ENCODE data around the gene SHH.

The SHH gene

GRCh38 chr7:155852426-155853301, 40.4 kb upstream of the SHH start:
- no peak for TF ChIP-seq CTCF (conservative IDR thresholded peaks at IDR 0.05)
- H3K27ac ChIP-seq, result no peak overlapping the region

- H3K27ac ChIP-seq, result no peak overlapping the region
- TF ChIP-seq CTCF (conservative IDR thresholded peaks at IDR 0.05), result no peak
These were observed 39.6 kb upstream of the SHH start for GRCh38 chr7:155851892-155852291.

- TF ChIP-seq CTCF (conservative IDR thresholded peaks at IDR 0.05), result no peak
- H3K27ac ChIP-seq, result no peak overlapping the region
These were observed 38.8 kb upstream of the SHH start for GRCh38 chr7:155850766-155851678.

- no peak overlapping the region for H3K27ac ChIP-seq
- TF ChIP-seq CTCF (conservative IDR thresholded peaks at IDR 0.05), result no peak
These were observed 37.8 kb upstream of the SHH start for GRCh38 chr7:155850001-155850436.

GRCh38 chr7:155848691-155849669, 36.7 kb upstream of the SHH start:
- TF ChIP-seq CTCF (conservative IDR thresholded peaks at IDR 0.05), result no peak
- no peak overlapping the region for H3K27ac ChIP-seq

- H3K27ac ChIP-seq, result no peak overlapping the region
- no peak for TF ChIP-seq CTCF (conservative IDR thresholded peaks at IDR 0.05)
These were observed 35.7 kb upstream of the SHH start for GRCh38 chr7:155847821-155848435.
